Testis (tissue), 2 donors: ENCODE results near the gene SYT13.

Experiments
- POLR2A ChIP-seq: fragments of 450-650 bp; IDR thresholded peaks from one replicate; pipeline ENCODE4 v1.6.1; 2017; ENCODE audit warnings: antibody characterized with exemption, mild to moderate bottlenecking, moderate library complexity
- TF ChIP-seq, protein P1 (sequence below), 3 experiments: fragments of 450-650 bp in 2 of 3; fragments of 200-600 bp in 1 of 3; sonication (generic) in 1 of 3; IDR thresholded peaks; one replicate each; pipeline ENCODE4 v1.5.1; 2016 to 2019; ENCODE audit warnings: antibody characterized with exemption in 3 of 3, mild to moderate bottlenecking in 2 of 3, moderate library complexity in 1 of 3

DNA sequence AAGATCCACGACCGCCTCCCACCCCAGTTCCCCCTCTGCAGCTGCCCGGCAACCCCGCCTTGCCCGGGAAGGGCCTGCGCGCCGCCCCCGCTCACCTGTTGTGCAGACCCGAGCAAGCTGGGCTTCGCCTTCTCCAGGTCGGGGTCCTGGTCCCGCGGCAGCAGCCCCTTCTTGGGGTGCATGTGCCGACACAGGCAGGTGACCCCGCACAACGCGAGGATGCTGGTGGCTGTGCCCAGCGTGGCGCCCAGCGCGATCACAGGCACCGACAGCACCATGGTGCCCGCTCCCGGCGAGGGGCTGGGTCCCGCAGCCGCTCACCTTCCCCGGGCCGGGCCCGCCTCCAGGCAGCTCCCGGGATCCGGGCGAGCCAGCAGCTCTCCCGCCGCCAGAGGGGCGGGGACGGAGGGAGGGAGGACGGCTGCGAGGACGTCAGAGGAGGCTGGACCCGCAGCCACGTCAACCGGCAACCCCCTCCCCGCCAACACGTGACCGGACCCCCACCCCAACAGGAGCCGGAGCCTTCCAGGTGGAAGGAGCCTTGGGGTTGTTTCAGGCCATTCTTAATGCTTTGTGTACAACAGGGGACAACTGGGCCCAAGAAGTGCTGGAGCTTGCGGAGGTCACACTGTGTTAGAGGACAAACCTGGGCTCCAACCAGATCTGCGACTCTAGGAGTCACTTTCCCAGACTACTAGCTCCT is at the start of gene SYT13:
- TF ChIP-seq, protein P1, sequence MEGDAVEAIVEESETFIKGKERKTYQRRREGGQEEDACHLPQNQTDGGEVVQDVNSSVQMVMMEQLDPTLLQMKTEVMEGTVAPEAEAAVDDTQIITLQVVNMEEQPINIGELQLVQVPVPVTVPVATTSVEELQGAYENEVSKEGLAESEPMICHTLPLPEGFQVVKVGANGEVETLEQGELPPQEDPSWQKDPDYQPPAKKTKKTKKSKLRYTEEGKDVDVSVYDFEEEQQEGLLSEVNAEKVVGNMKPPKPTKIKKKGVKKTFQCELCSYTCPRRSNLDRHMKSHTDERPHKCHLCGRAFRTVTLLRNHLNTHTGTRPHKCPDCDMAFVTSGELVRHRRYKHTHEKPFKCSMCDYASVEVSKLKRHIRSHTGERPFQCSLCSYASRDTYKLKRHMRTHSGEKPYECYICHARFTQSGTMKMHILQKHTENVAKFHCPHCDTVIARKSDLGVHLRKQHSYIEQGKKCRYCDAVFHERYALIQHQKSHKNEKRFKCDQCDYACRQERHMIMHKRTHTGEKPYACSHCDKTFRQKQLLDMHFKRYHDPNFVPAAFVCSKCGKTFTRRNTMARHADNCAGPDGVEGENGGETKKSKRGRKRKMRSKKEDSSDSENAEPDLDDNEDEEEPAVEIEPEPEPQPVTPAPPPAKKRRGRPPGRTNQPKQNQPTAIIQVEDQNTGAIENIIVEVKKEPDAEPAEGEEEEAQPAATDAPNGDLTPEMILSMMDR (IDR thresholded peaks at IDR 0.05) = no peak
- no peak for TF ChIP-seq POLR2A
